8988T (cell line): ENCODE results near the gene B3GALT4.

Source experiments
- DNase-seq: peaks from one replicate; pipeline ENCODE4 v3.0.0; 2011

Gene B3GALT4

GRCh38 chr6:33292996-33293682 lies 16.2 kb downstream of the B3GALT4 start:
- DNase-seq, result no peak

- no peak for DNase-seq
Measured at GRCh38 chr6:33294086-33294823, 17.3 kb downstream of the B3GALT4 start.

GRCh38 chr6:33295621-33296369 lies 18.9 kb downstream of the B3GALT4 start:
- no peak for DNase-seq

- DNase-seq, result no peak
Measured at GRCh38 chr6:33296797-33297405, 20.0 kb downstream of the B3GALT4 start.

GRCh38 chr6:33297406-33297955 lies 20.6 kb downstream of the B3GALT4 start:
- no peak for DNase-seq

GRCh38 chr6:33297956-33298772 lies 21.2 kb downstream of the B3GALT4 start:
- no peak for DNase-seq

GRCh38 chr6:33298773-33299236 lies 21.9 kb downstream of the B3GALT4 start, which contains the start of gene RGL2:
Gene RGL2 (minus strand): TSS chr6:33298942. CDS start chr6:33298610, 332 bp downstream.
- DNase-seq, result no peak

GRCh38 chr6:33299237-33299944 lies 22.5 kb downstream of the B3GALT4 start:
- no peak for DNase-seq

- no peak for DNase-seq
Measured at GRCh38 chr6:33301877-33302276, 25.0 kb downstream of the B3GALT4 start.

GRCh38 chr6:33304216-33304615 lies 27.3 kb downstream of the B3GALT4 start:
- DNase-seq, result no peak

- DNase-seq, result no peak
Measured at GRCh38 chr6:33305052-33305451, 28.1 kb downstream of the B3GALT4 start.

GRCh38 chr6:33306356-33306755 lies 29.4 kb downstream of the B3GALT4 start:
- no peak for DNase-seq

- peak; percentile 79 for DNase-seq
Measured at GRCh38 chr6:33312361-33313104, 35.6 kb downstream of the B3GALT4 start.

GRCh38 chr6:33313105-33313708 lies 36.3 kb downstream of the B3GALT4 start:
- DNase-seq, result no peak

- no peak for DNase-seq
Measured at GRCh38 chr6:33313709-33314514, 37.0 kb downstream of the B3GALT4 start, which contains the start of gene TAPBP. Gene TAPBP (minus strand): TSS chr6:33314078. CDS start chr6:33314041, 37 bp downstream.

- DNase-seq, result no peak
Measured at GRCh38 chr6:33314515-33314942, 37.6 kb downstream of the B3GALT4 start.

GRCh38 chr6:33314943-33315792 lies 38.2 kb downstream of the B3GALT4 start:
- no peak for DNase-seq
